ENCODE measurements around the gene SUSD4.

DNA sequence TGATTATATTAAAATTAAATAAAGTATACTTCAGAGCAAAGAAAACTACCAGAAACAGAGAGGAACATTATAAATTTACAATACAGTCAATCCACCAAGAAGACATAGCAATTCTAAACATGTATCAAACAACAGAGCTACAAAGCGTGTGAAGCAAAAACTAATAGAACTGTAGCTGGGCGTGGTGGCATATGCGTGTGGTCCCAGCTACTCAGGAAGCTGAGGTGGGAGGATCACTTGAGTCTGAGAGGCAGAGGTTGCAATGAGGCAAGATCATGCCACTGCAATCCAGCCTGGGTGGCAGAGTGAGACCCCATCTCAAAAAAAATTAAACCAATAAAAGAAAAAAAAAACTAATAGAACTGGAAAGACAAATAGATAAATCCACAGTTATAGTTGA is 41.5 kb upstream of the SUSD4 start:
- TF ChIP-seq EZH2 (IDR thresholded peaks at IDR 0.05; ENCODE audit: borderline replicate concordance) (no peak), EZH2phosphoT487 (IDR thresholded peaks at IDR 0.05; ENCODE audit: low read depth, severe bottlenecking, unreplicated experiment) (no peak)
- TF ChIP-seq, protein P1, sequence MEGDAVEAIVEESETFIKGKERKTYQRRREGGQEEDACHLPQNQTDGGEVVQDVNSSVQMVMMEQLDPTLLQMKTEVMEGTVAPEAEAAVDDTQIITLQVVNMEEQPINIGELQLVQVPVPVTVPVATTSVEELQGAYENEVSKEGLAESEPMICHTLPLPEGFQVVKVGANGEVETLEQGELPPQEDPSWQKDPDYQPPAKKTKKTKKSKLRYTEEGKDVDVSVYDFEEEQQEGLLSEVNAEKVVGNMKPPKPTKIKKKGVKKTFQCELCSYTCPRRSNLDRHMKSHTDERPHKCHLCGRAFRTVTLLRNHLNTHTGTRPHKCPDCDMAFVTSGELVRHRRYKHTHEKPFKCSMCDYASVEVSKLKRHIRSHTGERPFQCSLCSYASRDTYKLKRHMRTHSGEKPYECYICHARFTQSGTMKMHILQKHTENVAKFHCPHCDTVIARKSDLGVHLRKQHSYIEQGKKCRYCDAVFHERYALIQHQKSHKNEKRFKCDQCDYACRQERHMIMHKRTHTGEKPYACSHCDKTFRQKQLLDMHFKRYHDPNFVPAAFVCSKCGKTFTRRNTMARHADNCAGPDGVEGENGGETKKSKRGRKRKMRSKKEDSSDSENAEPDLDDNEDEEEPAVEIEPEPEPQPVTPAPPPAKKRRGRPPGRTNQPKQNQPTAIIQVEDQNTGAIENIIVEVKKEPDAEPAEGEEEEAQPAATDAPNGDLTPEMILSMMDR (IDR thresholded peaks at IDR 0.05; ENCODE audit: poor library complexity): no peak

All from hepatocyte (in vitro differentiated cells).